Measurements from ENCODE around the gene IGFBP1.

Gene IGFBP1

DNA sequence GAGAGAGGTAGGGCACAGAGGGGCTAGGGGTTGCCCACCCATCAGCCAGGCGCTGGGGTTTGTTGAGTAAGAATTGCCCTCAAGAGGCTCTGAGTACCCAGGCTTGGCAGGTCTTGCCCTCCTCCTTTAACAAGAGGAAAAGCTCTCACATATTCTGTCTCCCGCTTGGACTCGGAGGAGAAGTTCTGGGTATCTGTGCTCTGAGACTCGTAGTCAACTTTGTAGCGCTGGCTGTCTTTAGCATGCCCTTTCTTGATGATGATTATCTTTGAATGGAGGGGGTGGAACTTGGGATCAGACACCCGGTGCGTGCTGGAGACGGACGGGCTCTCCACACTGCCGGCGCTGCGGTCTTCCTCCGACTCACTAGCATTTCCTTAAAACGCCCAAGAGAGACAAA is 28.8 kb downstream of the IGFBP1 start:
- POLR2A ChIA-PET = no interaction called here
- DNase-seq (ENCODE audit: extremely low spot score) = no peak
- no peak for TF ChIP-seq FOXM1 (IDR thresholded peaks at IDR 0.05; ENCODE audit: borderline replicate concordance)
- no peak for TF ChIP-seq ELF4 (IDR thresholded peaks at IDR 0.05)
- TF ChIP-seq LEF1 (IDR thresholded peaks at IDR 0.05; ENCODE audit: borderline replicate concordance) = no peak
- no peak for TF ChIP-seq FOXK2 (IDR thresholded peaks at IDR 0.05)
- TF ChIP-seq ARNT (IDR thresholded peaks at IDR 0.05) = no peak
- TF ChIP-seq SP1 (IDR thresholded peaks at IDR 0.05) = no peak
- no peak for TF ChIP-seq TARDBP (IDR thresholded peaks at IDR 0.05)
- no peak for TF ChIP-seq NFRKB (IDR thresholded peaks at IDR 0.05)
- no peak for TF ChIP-seq L3MBTL2 (conservative IDR thresholded peaks at IDR 0.05)
- no peak for TF ChIP-seq SUZ12 (IDR thresholded peaks at IDR 0.05)
- no peak for TF ChIP-seq HDGF (IDR thresholded peaks at IDR 0.05; ENCODE audit: borderline replicate concordance)
- TF ChIP-seq ZNF384 (IDR thresholded peaks at IDR 0.05) = no peak
- no peak for TF ChIP-seq FOXA1 (IDR thresholded peaks at IDR 0.05)
- TF ChIP-seq, protein P1, sequence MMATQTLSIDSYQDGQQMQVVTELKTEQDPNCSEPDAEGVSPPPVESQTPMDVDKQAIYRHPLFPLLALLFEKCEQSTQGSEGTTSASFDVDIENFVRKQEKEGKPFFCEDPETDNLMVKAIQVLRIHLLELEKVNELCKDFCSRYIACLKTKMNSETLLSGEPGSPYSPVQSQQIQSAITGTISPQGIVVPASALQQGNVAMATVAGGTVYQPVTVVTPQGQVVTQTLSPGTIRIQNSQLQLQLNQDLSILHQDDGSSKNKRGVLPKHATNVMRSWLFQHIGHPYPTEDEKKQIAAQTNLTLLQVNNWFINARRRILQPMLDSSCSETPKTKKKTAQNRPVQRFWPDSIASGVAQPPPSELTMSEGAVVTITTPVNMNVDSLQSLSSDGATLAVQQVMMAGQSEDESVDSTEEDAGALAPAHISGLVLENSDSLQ (IDR thresholded peaks at IDR 0.05) = no peak
- no peak for TF ChIP-seq CTBP1 (IDR thresholded peaks at IDR 0.05; ENCODE audit: borderline replicate concordance)
- CTCF ChIA-PET = no interaction called here

DNA sequence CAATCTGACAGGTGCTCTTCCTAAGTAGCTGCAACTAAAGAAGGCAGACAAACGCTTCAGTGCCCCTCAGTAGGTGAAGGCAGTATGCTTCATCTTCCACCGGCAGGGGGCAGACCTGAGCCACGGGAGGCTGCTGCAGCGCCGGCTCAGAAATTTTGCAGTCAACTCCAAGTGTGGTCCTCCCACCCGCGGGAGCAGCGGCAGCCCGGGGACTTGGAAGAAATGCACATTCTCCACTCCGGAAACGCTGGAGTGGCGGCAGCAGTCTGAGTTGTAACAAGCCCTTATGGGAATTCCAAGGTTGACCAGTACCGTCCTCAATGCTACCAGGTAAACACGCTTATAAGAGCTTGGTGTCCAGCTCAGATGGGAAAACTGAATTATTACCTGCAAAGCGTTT is 29.4 kb downstream of the IGFBP1 start:
- TF ChIP-seq CTBP1 (IDR thresholded peaks at IDR 0.05; ENCODE audit: borderline replicate concordance) (no peak), L3MBTL2 (conservative IDR thresholded peaks at IDR 0.05) (no peak), BHLHE40 (IDR thresholded peaks at IDR 0.05; ENCODE audit: borderline replicate concordance) (no peak), LEF1 (IDR thresholded peaks at IDR 0.05; ENCODE audit: borderline replicate concordance) (no peak), ELF4 (IDR thresholded peaks at IDR 0.05) (no peak), FOXM1 (IDR thresholded peaks at IDR 0.05; ENCODE audit: borderline replicate concordance) (no peak), SP1 (IDR thresholded peaks at IDR 0.05) (no peak), HDGF (IDR thresholded peaks at IDR 0.05; ENCODE audit: borderline replicate concordance) (no peak), FOXK2 (IDR thresholded peaks at IDR 0.05) (no peak)
- ChIA-PET POLR2A (no interaction called here), CTCF (interaction anchor here (0.8 to 0.9 kb wide), 3 partner anchors 9 to 1263 kb away, joined by 3 read pairs; no protein-coding TSS in a partner anchor)
- peak; percentile 79 for DNase-seq (ENCODE audit: extremely low spot score)

DNA sequence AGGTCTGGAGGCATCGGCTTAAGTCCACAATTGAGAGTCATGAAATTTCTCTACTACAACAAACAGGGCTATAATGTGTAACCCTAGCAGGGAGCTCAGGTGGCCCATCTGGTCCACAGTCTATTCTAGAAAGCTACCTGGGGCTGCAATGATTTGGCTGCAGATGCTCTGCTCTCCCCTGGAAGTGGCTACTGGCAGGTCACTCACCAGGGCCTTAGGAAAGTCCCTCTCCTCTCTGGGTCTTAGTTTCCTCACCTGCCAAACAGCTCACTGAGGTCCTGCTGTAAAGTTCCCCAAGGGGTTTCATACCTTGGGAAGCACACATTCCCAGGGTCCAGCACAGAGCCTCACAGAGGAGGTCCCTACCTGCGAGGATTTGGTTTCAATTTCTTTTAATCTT is 30.3 kb downstream of the IGFBP1 start:
- ChIA-PET CTCF (interaction anchor here (0.6 to 1.0 kb wide), 3 partner anchors 17 to 214 kb away, joined by 3 to 7 read pairs (median 3); no protein-coding TSS in a partner anchor), POLR2A (no interaction called here)
- TF ChIP-seq NFRKB (IDR thresholded peaks at IDR 0.05) = no peak
- no peak for TF ChIP-seq CTBP1 (IDR thresholded peaks at IDR 0.05; ENCODE audit: borderline replicate concordance)
- TF ChIP-seq SP1 (IDR thresholded peaks at IDR 0.05) = no peak
- TF ChIP-seq SUZ12 (IDR thresholded peaks at IDR 0.05) = no peak
- TF ChIP-seq FOXM1 (IDR thresholded peaks at IDR 0.05; ENCODE audit: borderline replicate concordance) = no peak
- TF ChIP-seq, protein P1 (IDR thresholded peaks at IDR 0.05) = no peak
- TF ChIP-seq L3MBTL2 (conservative IDR thresholded peaks at IDR 0.05) = no peak
- DNase-seq (ENCODE audit: extremely low spot score) = no peak

DNA sequence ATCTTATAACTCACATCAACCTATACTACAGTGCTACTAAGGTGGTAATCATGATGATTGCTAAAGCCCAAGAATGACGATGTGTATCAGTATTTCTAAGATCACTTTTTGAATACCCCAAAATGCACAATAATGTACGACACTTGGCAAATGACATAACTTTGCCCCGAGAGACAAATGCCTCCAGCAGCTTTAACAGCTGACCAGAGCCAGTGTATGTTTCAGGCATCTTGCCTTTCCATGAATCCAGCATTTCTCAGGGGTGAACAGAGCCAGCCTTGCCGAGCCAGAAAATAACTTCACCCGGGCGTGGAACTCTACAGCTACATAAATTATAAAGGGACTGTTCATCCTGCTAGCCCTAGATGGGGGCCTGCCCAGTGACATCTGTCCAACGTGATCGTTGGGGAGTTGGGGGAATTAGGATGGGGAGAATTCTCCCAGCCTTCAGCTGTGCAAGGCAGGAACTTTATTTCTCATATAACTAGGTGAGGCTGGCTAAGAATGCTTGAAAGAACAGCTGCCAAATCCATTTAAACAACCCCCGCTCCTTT is 31.0 kb downstream of the IGFBP1 start:
- DNase-seq (ENCODE audit: extremely low spot score) = no peak
- no peak for TF ChIP-seq FOXK2 (IDR thresholded peaks at IDR 0.05)
- TF ChIP-seq ELF4 (IDR thresholded peaks at IDR 0.05) = no peak
- TF ChIP-seq NFRKB (IDR thresholded peaks at IDR 0.05) = no peak
- TF ChIP-seq TARDBP (IDR thresholded peaks at IDR 0.05) = no peak
- TF ChIP-seq BHLHE40 (IDR thresholded peaks at IDR 0.05; ENCODE audit: borderline replicate concordance) = no peak
- CTCF ChIA-PET = no interaction called here
- POLR2A ChIA-PET = no interaction called here

DNA sequence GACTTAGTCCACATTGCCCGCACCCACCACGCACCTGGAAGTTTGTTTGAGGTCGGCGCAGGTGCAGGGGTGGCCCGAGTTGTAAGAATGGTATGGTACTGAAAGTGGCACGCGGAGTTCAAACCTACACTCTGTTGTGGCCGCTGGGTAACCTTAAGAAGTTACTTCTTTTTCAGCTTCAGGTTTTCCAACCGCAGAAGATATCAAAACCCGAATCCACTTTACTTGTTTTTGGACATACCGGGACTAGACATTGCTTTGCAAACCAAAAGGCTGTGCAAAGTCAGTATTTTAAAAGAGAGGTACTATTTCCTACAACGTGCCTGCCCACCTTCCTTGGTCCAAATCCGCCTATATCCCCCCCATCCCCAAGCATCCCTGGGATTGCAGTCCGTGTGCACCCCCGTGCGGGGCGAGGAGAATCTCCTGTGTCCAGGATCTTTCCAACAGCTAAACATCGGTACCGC is 31.7 kb downstream of the IGFBP1 start:
- ChIA-PET POLR2A (no interaction called here), CTCF (no interaction called here)
- no peak for DNase-seq (ENCODE audit: extremely low spot score)
- TF ChIP-seq FOXK2 (IDR thresholded peaks at IDR 0.05) = no peak
- no peak for TF ChIP-seq FOXM1 (IDR thresholded peaks at IDR 0.05; ENCODE audit: borderline replicate concordance)
- TF ChIP-seq TARDBP (IDR thresholded peaks at IDR 0.05) = no peak

DNA sequence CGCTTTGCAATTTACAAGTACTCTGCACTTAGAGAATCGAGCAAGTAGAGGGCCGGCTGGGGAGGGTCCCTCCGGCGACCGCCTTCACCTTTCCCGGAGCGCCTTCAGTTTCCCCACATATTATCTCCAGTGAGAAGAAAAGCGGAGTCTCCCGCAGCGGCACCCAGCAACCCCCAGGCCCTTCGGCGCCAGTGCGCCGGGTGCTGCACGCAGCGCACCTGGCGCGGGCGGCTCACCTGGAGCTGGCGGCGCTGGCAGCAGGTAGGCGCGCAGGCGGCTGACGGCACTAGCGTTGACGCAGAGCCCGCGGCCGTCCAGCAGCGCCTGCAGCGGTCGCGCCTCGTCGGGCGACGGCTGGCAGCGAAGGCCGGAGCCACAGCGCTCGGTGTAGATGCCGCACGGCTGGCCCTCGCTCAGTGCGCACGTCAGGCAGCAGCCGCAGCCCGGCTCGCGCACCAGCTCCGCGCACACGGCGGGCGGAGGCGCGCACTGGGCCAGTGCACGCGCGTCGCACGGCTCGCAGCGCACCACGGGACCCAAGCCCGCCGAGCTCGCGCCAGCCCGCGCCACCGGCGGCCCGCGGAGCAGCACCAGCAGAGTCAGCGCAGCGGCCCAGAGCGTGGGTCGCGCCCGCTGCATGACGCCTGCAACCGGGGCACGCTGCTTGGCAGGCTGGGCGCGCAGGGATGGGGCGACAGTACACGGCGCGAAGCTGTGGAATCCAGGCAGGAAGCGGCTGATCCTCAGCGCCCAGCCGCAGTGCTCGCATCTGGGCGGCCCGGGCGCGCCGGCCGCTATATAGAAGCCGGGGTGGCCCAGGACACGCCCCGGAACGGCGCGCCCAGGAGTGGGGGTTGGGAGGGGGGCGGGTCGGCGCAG is 32.5 kb downstream of the IGFBP1 start, which contains the start of gene IGFBP3:
IGFBP3 (minus strand) TSS at position 771 of the 879 bp plus-strand sequence; CDS start at position 639, 132 bp downstream.
- peak; percentile 48 for DNase-seq (ENCODE audit: extremely low spot score)
- CTCF ChIA-PET = interaction anchor here (0.6 to 2.9 kb wide), 4 partner anchors 33 to 1166 kb away, joined by 3 to 13 read pairs (median 8); no protein-coding TSS in a partner anchor

More for the DNA sequence above, 32.5 kb downstream of the IGFBP1 start, which contains the start of gene IGFBP3:
- POLR2A ChIA-PET = no interaction called here
- no peak for TF ChIP-seq TARDBP (IDR thresholded peaks at IDR 0.05)
- no peak for TF ChIP-seq FOXM1 (IDR thresholded peaks at IDR 0.05; ENCODE audit: borderline replicate concordance)
- TF ChIP-seq FOXK2 (IDR thresholded peaks at IDR 0.05) = no peak
- TF ChIP-seq, protein P1 (IDR thresholded peaks at IDR 0.05) = no peak
- no peak for TF ChIP-seq SUZ12 (IDR thresholded peaks at IDR 0.05)
- TF ChIP-seq L3MBTL2 (conservative IDR thresholded peaks at IDR 0.05) = no peak
- TF ChIP-seq BHLHE40 (IDR thresholded peaks at IDR 0.05; ENCODE audit: borderline replicate concordance) = no peak
- TF ChIP-seq ZNF384 (IDR thresholded peaks at IDR 0.05) = no peak
- no peak for TF ChIP-seq ELF4 (IDR thresholded peaks at IDR 0.05)
- TF ChIP-seq LEF1 (IDR thresholded peaks at IDR 0.05; ENCODE audit: borderline replicate concordance) = no peak
- no peak for TF ChIP-seq CTBP1 (IDR thresholded peaks at IDR 0.05; ENCODE audit: borderline replicate concordance)
- no peak for TF ChIP-seq SP1 (IDR thresholded peaks at IDR 0.05)
